IPS-NIHi11 (cell line): Measurements from ENCODE around the gene ETAA1.

Experiments used
- DNase-seq: peaks from one replicate; pipeline ENCODE4 v3.0.0; 2012; ENCODE audit warnings: mixed read lengths, low spot score

Gene ETAA1

GRCh38 chr2:67397143-67397986 is at the start of gene ETAA1:
Gene ETAA1 (plus strand): TSS chr2:67397333. CDS start chr2:67397449, 116 bp downstream.
- DNase-seq: peak; percentile 98

GRCh38 chr2:67366832-67367412 is 30.2 kb upstream of the ETAA1 start:
- DNase-seq: no peak

- no peak for DNase-seq
Observed at GRCh38 chr2:67374481-67374880, 22.7 kb upstream of the ETAA1 start.

- DNase-seq: no peak
Observed at GRCh38 chr2:67374949-67375348, 22.2 kb upstream of the ETAA1 start.

- no peak for DNase-seq
Observed at GRCh38 chr2:67378555-67378954, 18.6 kb upstream of the ETAA1 start.

- DNase-seq: no peak
Observed at GRCh38 chr2:67379048-67379447, 18.1 kb upstream of the ETAA1 start.

GRCh38 chr2:67384123-67384822 is 12.9 kb upstream of the ETAA1 start:
- DNase-seq: no peak

GRCh38 chr2:67388680-67389079 is 8.5 kb upstream of the ETAA1 start:
- peak; percentile 23 for DNase-seq

GRCh38 chr2:67389286-67389685 is 7.8 kb upstream of the ETAA1 start:
- DNase-seq: peak; percentile 8

- no peak for DNase-seq
Observed at GRCh38 chr2:67389788-67390187, 7.3 kb upstream of the ETAA1 start.

GRCh38 chr2:67393237-67393636 is 3.9 kb upstream of the ETAA1 start:
- no peak for DNase-seq

GRCh38 chr2:67394734-67395133 is 2.4 kb upstream of the ETAA1 start:
- no peak for DNase-seq

- DNase-seq: no peak
Observed at GRCh38 chr2:67399144-67399543, 2.0 kb downstream of the ETAA1 start.

- no peak for DNase-seq
Observed at GRCh38 chr2:67399831-67400489, 2.8 kb downstream of the ETAA1 start.

- DNase-seq: no peak
Observed at GRCh38 chr2:67400560-67401485, 3.7 kb downstream of the ETAA1 start.

- DNase-seq: no peak
Observed at GRCh38 chr2:67408346-67408745, 11.2 kb downstream of the ETAA1 start.

GRCh38 chr2:67412424-67412823 is 15.3 kb downstream of the ETAA1 start:
- no peak for DNase-seq

- DNase-seq: no peak
Observed at GRCh38 chr2:67414867-67415266, 17.7 kb downstream of the ETAA1 start.

- no peak for DNase-seq
Observed at GRCh38 chr2:67416136-67416535, 19.0 kb downstream of the ETAA1 start.

GRCh38 chr2:67423489-67423888 is 26.4 kb downstream of the ETAA1 start:
- DNase-seq: no peak

- peak; percentile 46 for DNase-seq
Observed at GRCh38 chr2:67436221-67436620, 39.1 kb downstream of the ETAA1 start.
